ENCODE data around the gene JPT2.

JPT2 gene

DNA sequence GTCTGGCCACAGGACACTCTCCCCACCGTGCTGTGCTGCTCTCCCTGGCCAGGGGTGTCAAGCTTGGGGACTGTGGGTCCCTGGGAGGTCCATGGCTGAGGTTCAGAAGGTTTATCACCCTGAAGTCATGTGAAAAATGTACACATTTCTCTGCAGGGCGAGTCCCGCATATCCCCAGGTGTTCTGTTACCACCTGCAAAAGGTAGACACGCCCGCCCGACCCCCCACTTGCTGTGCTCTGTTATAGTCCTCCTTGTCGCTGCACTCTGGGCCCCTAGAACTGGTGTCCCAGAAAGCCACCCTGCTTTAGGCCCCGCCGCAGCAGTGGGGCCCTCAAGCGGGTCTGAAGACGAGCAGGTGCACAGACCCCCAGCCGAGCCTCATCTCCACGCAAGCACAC, 11.8 kb downstream of the JPT2 start:
- 0 out of 2 replicates have a peak overlapping the region, but pooled peaks have one; percentile 3 for H3K27ac ChIP-seq

DNA sequence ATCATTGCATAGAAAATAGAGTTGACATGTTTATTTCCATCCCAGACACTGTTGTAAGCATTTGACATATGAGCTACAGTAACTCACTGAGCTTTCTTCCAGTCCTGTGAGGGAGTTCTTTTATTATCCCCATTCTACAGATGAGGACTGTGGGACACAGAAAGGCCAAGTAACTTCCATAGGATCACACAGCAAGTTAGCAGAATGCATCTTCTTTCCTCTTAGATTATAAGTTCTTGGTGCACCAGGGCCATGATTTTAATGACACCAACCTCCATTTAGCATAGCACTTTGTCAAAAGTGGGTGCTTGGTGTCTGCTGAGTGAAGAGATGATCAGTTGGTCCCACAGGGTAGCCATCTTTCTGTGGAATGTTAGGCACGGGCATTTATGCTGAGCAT, 12.7 kb downstream of the JPT2 start:
- no peak for TF ChIP-seq CTCF (conservative IDR thresholded peaks at IDR 0.05)
- no peak overlapping the region for H3K27ac ChIP-seq

More for the DNA sequence above, 11.8 kb downstream of the JPT2 start:
- no peak for TF ChIP-seq CTCF (conservative IDR thresholded peaks at IDR 0.05)

DNA sequence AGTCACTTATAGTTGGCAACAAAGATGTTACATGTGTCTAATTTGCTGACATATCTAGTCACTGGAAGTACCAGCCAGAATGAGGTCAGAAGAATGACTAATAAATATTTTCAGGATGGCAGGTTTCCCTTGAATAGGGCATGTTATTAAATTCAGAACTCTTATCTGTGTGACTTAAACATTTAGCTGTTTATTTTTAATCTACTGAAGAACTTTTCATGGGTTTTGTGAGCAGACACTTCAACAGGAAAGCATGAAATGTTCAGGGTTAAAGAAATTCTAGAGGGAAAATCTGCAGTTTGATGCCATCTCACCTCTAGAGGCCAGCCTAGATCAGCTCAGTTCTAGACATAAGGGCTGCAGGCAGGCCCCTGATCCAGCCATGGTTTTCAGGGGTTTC, 13.2 kb downstream of the JPT2 start:
- no peak overlapping the region for H3K27ac ChIP-seq
- TF ChIP-seq CTCF (conservative IDR thresholded peaks at IDR 0.05) = no peak

DNA sequence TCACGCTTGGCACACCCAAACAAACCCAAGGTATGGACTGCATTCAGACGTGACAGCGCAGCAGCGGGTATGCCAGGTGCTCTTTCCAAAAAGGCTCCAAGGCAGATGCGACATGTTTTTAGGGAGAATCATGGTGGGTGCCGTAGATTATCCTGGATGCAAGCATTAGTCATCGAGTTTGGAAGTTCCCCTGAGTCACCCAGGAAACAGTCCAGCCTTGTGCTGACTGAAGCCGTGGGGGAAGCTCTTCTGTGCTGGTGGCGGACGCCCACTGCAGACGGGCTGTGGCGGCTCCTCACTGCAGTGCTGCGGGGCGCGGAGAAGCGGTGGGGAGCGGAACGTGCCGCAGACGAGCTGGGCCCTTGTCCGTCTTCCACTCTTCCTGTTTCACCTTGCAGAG, 13.9 kb downstream of the JPT2 start:
- H3K27ac ChIP-seq = no peak overlapping the region
- no peak for TF ChIP-seq CTCF (conservative IDR thresholded peaks at IDR 0.05)

DNA sequence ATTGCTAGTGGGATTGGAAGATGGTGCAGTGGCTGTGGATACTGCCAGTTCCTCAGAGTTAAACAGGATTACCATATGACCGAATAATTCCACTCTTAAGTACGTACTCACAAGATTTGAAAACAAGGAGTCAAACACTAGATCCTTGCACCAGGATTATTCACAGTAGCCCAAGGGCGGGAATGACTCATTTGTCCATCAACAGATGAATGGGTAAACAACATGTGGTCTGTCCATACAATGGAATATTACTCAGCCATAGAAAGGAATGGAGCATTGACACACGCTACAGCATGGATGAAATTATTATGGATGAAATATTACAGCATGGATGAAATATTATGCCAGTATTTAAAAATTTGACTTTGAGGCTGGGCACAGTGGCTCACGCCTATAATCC, 18.8 kb downstream of the JPT2 start:
- TF ChIP-seq CTCF (conservative IDR thresholded peaks at IDR 0.05) = no peak
- no peak overlapping the region for H3K27ac ChIP-seq

DNA sequence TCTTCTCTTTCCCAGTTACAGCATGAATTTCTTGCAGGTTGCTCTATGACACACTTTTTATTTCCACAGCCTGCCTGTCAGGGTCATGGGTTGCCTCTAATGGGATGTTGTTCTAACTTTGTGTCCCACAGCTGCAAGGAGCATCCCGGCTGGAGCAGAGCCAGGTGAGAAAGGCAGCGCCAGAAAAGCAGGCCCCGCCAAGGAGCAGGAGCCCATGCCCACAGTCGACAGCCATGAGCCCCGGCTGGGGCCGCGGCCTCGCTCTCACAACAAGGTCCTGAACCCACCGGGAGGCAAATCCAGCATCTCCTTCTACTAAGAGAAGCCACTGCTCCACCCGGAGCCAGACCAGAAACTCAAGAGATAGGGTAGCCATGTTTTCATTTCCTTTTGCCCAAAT, 20.6 kb downstream of the JPT2 start:
- H3K27ac ChIP-seq = no peak overlapping the region
- TF ChIP-seq CTCF (conservative IDR thresholded peaks at IDR 0.05) = no peak

- no peak for TF ChIP-seq CTCF (conservative IDR thresholded peaks at IDR 0.05)
- no peak overlapping the region for H3K27ac ChIP-seq
These were observed 22.2 kb downstream of the JPT2 start for GRCh38 chr16:1700246-1700645.

Measured in VCaP (cell line).